ENCODE data around the gene PPHLN1. TPM values are rescaled to one million over a fixed set of nuclear protein-coding genes. Genes with fewer than 3 reads are reported as not detected.

Gene PPHLN1
- total and polyA plus RNA-seq, 2 donors (not counting 1 experiment from before 2014, with no cell fraction given): 48.8 to 104 TPM

DNA sequence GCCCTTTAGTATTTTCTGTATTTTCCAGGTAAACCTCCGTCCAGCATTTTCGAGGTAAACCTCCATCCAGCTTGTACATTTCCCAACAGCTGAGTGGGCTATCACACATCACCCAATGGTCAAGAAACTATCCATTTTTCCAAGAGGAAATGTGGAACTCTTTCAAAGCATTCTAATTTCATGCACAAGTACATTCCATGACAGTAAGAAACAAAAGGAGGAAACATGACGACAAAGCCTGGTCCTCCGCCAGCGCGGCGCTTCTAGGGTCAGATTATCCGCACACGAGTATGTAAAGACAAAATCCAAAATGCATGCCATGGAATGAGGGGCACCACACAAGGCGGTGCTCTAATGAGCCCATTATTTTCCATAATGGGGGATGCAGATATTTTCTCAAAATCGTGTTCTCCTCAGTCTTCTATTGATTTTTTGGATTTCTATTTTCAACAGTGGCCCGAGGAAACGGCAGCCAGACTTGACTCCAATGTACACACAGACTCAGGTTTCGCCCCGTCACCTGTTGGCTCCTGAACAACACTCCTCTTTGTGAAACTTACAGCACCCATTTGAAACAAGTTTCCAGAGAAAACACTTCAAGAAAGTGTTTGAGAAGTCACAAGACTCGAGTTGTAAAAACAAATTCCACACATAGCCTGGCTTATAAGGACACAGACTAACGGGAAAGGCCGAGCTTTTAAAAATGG is 156.2 kb downstream of the PPHLN1 start:
- Mint-ChIP-seq H3K4me1 (peaks cover 60% of the 10 kb centered on the region), H3K4me3 (peak overlapping the region; percentile 97), H3K27me3 (no peaks in the 10 kb centered on the region), H3K9me3 (ENCODE audit: insufficient read depth) (no peaks in the 10 kb centered on the region), H3K27ac (peak overlapping the region; percentile 94)
- Histone ChIP-seq H3K4me2 (replicated peaks; ENCODE audit: low read depth, low read length, poor library complexity, severe bottlenecking) (peak overlapping the region; percentile 89), H4K20me1 (ENCODE audit: control insufficient read depth, insufficient read depth, low read length, poor library complexity, severe bottlenecking) (no peaks in the 10 kb centered on the region), H3K27ac (ENCODE audit: low read length in 2 of 2) (peak overlapping the region; percentile 25 to 82), H3K9ac (ENCODE audit: low read length) (peak overlapping the region; percentile 92), H3K27me3 (replicated peaks in 1 of 4; ENCODE audit: control extremely low read depth in 1 of 4, control insufficient read depth in 3 of 4, insufficient read depth in 4 of 4, low read length in 3 of 4) (no peaks in the 10 kb centered on the region), H3K79me2 (ENCODE audit: control insufficient read depth, insufficient read depth, low read length) (peaks cover 62% of the 10 kb centered on the region), H3K4me3 (ENCODE audit: control extremely low read depth in 1 of 5, extremely low read depth in 1 of 5, insufficient read depth in 1 of 5, low read depth in 2 of 5, low read length in 4 of 5) (peak overlapping the region; percentile 67 to 96 (median 94)), H3K9me3 (ENCODE audit: control extremely low read depth in 1 of 3, control insufficient read depth in 2 of 3, insufficient read depth in 1 of 3, low read length in 2 of 3) (no peaks in the 10 kb centered on the region), H3K4me1 (ENCODE audit: control insufficient read depth in 2 of 2, insufficient read depth in 2 of 2, low read length in 2 of 2) (peaks cover 49 to 56% of the 10 kb centered on the region in 2 donors), H3K36me3 (replicated peaks in 1 of 2; ENCODE audit: control extremely low read depth in 1 of 2, control insufficient read depth in 1 of 2, extremely low read depth in 1 of 2, insufficient read depth in 2 of 2, low read length in 1 of 2) (no peaks in the 10 kb centered on the region), H2AFZ (ENCODE audit: insufficient read depth, low read depth, low read length, poor library complexity, severe bottlenecking) (peak overlapping the region; percentile 93)
- DNase-seq: no peak
- WGBS (ENCODE audit: insufficient coverage): 71% methylated on average over 17 of the region's 18 CpGs
- CTCF ChIA-PET: interaction anchor here (0.5 to 8.1 kb wide), 21 partner anchors 11 to 1204 kb away, joined by 3 to 111 read pairs (median 5); partner anchors contain the start of gene PRICKLE1
- TF ChIP-seq EZH2 (IDR thresholded peaks at IDR 0.05; ENCODE audit: borderline replicate concordance, insufficient read depth, low read depth, low read length, poor library complexity, severe bottlenecking): no peak
- TF ChIP-seq, protein P1, sequence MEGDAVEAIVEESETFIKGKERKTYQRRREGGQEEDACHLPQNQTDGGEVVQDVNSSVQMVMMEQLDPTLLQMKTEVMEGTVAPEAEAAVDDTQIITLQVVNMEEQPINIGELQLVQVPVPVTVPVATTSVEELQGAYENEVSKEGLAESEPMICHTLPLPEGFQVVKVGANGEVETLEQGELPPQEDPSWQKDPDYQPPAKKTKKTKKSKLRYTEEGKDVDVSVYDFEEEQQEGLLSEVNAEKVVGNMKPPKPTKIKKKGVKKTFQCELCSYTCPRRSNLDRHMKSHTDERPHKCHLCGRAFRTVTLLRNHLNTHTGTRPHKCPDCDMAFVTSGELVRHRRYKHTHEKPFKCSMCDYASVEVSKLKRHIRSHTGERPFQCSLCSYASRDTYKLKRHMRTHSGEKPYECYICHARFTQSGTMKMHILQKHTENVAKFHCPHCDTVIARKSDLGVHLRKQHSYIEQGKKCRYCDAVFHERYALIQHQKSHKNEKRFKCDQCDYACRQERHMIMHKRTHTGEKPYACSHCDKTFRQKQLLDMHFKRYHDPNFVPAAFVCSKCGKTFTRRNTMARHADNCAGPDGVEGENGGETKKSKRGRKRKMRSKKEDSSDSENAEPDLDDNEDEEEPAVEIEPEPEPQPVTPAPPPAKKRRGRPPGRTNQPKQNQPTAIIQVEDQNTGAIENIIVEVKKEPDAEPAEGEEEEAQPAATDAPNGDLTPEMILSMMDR (IDR thresholded peaks at IDR 0.05): no peak
- ATAC-seq (ENCODE audit: low read depth): no peak
- POLR2A ChIA-PET: interaction anchor here (0.6 to 3.5 kb wide), 3 partner anchors 13 to 30 kb away, joined by 3 to 39 read pairs (median 4); no protein-coding TSS in a partner anchor
- intact Hi-C loops (cut with micrococcal nuclease): loop anchor here (1.0 to 10.0 kb wide), 9 partner anchors 87 to 1403 kb away; partner anchors contain the start of genes IRAK4, PPHLN1, PRICKLE1 and PUS7L

Measured in B cell (primary cell).